GM12801 (cell line): Measurements from ENCODE around the gene DIO3.

ENCODE experiments used
- TF ChIP-seq, protein P1 (sequence below): IDR thresholded peaks from one replicate; pipeline ENCODE4 v1.5.1; 2011; ENCODE audit warnings: control low read depth; ENCODE audit not compliant: insufficient read length; ENCODE audit errors: extremely low read depth

Gene DIO3

DNA sequence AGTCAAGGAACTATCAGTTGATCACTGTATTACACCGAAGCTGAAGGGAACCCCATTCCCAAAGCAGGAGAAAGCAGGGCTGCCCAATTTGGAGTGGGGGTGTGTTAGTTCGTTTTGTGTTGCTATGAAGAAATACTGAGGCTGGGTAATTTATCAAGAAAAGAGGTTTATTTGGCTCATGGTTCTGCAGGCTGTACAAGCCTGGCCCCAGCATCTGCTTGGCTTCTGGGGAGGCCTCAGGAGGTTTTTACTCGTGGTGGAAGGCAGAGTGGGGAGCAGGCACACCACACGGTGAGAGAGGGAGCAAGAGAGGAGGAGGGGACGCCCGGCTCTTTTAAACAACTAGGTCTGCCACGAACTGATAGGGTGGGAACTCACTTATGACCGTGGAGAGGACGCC, 16.7 kb upstream of the DIO3 start:
- TF ChIP-seq, protein P1, sequence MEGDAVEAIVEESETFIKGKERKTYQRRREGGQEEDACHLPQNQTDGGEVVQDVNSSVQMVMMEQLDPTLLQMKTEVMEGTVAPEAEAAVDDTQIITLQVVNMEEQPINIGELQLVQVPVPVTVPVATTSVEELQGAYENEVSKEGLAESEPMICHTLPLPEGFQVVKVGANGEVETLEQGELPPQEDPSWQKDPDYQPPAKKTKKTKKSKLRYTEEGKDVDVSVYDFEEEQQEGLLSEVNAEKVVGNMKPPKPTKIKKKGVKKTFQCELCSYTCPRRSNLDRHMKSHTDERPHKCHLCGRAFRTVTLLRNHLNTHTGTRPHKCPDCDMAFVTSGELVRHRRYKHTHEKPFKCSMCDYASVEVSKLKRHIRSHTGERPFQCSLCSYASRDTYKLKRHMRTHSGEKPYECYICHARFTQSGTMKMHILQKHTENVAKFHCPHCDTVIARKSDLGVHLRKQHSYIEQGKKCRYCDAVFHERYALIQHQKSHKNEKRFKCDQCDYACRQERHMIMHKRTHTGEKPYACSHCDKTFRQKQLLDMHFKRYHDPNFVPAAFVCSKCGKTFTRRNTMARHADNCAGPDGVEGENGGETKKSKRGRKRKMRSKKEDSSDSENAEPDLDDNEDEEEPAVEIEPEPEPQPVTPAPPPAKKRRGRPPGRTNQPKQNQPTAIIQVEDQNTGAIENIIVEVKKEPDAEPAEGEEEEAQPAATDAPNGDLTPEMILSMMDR = no peak

DNA sequence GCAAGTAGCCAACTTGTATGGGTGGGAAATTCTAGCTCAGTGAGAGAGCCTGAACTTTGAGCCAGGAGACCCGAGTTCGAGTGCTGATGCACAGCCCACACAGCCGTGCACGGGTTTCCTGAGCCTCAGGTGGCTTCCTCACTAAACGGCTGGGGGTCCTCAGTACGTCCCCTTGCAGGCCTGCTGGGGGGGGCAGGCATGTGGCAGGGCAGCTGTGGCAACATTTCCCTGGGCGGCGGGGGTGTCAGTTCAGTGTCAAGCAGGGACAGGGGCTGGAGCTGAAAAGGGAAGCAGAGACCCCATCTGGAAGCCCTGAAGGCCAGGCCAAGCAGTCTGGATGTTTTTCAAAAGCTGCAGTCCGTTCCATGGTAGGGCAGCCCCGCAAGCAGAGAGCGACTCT, 14.6 kb upstream of the DIO3 start:
- TF ChIP-seq, protein P1 = no peak

DNA sequence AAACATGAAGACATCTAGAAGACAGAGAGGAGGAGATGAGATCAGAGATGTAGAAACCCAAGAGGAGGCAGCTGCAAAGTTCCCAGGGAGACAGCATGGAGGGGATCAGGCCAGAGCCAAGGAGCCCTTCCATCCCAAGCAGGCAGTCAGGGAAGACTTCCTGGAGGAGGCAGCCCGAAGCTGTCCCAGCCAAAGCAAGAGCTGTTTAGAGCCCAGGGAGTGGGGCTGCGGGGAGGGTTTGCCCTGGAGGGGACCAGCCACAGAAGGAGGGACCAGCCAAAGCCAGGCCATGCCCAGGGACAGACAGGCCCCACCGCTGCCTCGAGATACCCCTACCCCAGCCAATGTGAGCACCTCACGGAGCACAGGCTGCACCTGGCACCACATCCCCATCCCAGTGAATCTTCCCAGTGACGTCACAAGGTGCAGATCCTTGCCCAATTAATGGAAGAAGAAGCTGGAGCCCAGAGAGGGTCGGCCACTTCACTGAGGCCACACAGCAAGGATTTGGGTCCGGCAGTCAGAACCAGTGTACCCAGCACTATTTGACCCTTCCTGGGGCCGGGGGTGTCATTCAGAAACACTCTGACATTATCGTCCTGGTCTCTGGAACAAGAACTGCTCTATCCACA, 14.1 kb upstream of the DIO3 start:
- TF ChIP-seq, protein P1 = no peak

DNA sequence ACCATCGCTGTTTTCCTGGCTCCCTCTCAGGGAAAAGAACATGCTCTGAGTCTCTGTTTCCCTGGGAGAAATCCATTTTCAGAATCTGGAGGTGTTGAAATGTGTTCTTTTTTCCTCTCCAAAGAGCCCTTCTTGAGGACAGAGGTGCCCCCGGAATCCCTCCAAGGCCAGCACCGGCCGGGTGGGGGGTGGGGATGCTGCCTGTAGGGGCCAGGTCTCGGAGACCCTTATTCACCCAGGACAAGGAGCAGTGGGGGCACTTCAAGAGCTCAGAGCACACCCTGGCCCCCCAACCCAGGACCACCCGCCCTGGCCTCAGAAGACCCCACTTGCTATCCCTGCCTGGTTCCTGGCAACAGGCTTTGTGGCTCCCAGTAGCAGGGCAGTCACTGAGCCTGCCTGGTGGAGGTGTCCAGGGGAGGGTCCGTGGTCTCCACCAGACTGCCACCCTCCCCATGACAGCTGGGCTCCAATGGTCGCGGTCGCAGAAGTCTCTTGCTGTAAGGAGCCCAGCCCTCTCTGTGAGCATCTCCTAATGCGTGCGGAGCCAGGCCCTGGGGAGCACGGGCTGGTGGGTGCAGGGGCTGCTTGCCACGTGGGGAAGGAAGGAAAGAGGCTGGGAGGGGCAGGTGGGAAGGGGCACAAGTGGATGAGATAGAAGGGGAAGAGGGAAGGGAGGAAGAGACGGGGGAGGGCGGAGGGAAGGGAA, 13.2 kb upstream of the DIO3 start:
- TF ChIP-seq, protein P1 = no peak

DNA sequence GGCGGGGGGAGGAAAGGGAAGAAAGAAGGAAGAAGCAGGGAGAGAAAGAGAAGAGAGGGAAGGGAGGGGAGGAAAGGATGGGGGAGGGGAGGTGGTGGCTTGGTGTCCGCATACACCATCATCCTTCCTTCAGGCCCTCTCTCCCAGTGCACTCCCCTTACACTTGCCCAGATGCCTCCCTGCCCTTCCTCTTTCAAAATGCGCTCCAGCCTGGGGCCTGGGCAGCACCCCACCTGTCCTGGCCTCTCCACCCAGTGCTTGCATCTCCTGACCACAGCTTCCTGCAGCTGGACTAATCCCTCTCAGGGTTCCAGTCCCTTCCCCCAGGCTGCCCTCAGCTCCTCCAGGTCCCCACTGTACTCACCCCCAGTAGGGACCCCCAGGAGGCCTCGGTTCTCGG, 12.6 kb upstream of the DIO3 start:
- TF ChIP-seq, protein P1 = no peak

DNA sequence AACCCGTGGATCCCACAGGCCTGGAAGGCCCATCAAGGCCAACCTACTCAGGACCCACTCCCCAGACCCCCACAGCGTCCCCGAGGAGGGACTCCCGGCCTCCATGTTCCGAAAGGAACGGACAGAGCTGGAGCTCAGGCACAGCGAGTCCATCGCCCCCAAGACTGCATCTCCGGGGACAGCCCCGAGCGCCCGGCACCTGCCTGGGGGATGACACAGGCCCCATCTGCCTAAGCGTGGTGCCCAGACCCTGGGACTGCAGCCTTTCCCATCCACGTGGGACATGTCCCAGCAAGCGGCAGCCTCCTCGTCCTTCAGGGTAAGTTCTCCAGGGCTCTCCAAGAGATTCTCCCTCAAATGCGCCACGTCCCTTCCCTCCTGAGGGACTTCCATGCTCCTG, 12.1 kb upstream of the DIO3 start:
- TF ChIP-seq, protein P1 = no peak

DNA sequence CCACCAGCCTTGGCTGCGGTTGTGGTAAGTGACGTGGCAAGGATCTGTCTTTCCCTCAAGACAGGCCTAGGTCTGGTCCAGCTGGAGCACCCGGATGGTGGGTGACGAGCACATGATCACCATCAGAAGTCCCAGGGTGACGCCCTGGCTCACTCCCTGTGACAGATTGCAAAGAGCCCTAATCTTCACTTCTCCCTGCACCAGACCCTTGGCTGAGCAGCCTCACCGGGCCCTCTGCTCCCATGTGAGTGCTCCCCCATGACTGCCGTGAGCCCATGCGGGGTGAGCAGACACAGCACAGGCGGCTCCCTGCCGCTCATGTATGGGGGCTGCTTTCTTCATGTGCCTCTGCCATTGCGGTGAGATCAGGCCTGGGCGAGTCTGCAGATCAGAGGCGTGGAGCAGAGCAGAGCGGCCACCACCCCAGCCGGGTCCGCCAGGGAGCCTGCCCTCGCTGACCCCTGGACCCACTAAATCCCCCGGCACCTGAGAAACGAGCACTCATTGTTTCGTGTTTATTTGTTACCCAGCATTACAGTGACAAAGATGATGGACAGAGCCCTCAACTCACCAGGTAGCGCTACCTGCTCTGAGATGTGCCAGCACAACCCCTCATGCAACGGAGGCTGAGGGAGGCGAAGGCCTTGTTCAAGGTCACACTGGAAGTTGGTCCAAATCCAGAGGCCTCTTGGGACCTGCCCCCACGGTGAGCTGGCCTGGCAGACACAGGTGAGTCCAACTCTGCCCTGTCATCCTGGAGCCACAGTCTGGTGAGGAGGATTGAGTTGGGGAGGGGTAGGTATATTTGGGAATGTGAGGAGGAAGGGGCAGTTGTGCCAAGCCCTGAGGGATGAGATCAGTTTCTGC, 9.3 kb upstream of the DIO3 start:
- TF ChIP-seq, protein P1 = no peak
